NCI-H2171 (cell line): Measurements from ENCODE around the gene DLGAP3.
A peak's percentile ranks its signal among the peaks of the same experiment; 100 is the strongest.

ENCODE experiments used
- DNase-seq: peaks from one replicate; lab custom pipeline; 2025; lab: John Stamatoyannopoulos, UW

The DLGAP3 gene

DNA sequence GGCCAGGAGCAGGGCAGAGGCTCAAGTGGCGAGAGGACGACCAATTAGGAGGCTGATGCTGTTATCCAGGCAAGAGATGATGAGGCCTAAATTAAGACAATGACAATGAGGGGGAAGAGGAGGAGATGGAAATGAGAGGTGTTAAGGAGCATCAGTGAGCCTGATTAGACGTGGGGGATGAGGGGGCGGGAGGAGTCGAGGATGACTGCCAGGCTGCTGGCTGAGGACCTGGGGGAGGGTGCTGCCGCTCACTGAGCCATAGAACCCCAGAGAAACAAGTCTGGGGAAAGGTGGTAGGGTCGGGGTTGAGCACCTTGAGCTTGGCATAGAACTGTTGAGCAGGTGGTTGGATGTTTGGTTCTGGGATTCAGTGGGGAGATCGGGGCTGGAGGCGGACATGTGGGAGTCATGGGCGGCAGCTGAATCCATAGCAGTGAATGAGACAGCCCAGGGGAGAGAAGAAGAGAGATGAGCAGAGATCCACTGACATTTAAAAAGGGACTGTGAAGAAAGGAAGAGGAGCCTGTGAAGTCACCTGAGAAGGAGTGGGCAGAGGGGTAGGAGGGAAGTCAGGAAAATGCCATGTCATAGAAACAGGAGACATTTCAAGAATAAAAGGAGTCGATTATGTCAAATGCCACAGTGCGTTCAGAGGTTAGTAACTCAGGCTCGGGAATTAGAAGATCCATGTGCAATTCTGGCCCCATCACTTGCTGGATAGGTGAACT lies 28.5 kb downstream of the DLGAP3 start:
- no peak for DNase-seq

DNA sequence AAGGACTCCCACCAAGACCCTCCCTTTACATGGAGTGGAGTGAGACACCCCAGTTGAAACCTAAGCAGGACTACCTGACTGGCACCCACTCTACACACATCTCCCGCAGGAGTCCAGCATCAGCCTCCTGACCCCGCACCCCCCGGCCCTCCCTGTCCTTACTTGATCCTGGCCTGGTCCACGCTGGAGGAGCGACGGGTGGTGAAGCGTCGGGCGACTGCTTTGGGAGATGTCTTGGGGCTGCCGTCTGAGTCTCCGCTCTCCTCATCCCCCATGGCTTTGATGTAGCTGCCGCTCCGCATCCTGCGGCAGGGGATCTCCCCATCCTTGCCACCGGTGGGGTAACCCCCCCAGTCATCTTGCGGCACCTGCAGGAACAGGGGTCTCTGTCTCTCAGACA lies 29.5 kb downstream of the DLGAP3 start:
- DNase-seq, result no peak

DNA sequence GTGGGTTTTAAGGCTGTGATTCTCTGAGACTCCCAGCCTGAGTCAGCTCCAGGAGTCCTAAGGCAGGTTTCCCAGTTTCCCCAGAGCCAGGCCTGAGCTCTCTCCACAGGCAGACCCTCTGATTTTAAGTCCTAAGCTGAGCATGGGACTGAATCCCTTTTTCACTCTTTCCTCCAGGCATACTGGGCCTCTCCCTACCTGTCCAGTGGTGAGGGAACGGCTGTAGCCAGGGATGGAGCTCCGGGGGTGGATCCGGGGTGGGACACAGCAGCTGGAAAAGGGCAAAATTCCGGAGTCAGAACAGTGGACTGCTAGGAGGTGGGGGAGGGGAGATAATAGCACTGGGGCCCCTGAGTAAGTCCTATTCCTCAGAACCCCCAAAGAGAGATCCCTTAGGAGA lies 30.0 kb downstream of the DLGAP3 start:
- no peak for DNase-seq

DNA sequence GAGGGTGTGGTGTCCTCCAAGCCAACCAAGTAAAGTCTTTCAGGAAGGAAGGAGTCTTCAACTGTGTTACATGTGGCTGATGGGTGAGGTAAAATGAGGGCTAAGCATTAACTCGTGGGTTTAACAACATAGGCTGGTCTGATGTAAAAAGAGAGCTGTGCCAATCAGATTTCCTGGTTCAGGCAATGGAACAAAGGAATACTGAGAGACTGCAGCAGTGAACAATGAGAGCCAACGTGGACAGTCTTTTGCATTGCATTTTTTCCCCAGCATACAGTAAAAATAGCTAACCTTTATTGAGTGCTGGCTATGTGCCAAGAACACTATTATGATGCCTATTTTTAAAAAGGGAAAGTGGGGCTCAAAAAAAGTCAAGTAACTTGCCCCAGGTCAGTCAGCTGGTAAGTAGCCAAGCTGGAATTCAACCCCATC lies 31.1 kb downstream of the DLGAP3 start:
- no peak for DNase-seq

DNA sequence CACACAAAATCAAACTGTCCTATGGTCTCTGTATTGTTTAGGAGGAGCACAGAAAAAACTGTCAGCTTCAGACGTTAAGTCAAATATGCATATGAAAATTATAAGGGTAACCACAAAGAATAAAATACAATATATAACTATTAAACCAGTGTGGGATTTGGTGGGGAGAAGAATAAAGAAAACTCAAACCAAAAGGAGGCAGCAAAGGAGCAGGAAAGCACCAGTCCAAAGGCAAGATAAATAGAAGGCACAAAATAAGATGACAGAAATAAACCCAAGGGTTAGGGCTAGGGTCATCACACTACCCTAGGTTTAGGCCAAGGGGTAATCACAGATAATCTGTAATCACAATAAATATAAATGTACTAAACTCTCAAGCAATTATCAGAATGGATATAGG lies 32.8 kb downstream of the DLGAP3 start:
- DNase-seq, result no peak

DNA sequence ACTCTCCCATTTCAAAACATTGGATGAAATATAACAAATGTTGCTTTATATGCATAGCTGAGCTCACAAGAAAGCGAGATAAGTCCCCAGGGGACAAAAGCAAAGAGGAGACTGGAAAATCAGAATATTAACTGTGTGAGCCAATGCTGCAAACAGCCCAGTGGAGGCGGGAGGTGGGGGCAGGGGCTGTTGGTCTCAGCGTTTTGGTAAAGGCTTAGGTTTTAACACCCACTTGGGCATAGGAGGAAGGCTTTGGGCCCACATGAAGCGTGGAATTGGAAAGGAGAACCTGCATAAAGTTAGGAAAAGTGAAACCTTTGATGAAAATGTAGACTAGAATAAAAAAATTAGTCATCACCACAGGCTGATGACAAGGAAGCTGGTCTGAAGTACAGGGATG lies 39.7 kb downstream of the DLGAP3 start:
- no peak for DNase-seq

DNA sequence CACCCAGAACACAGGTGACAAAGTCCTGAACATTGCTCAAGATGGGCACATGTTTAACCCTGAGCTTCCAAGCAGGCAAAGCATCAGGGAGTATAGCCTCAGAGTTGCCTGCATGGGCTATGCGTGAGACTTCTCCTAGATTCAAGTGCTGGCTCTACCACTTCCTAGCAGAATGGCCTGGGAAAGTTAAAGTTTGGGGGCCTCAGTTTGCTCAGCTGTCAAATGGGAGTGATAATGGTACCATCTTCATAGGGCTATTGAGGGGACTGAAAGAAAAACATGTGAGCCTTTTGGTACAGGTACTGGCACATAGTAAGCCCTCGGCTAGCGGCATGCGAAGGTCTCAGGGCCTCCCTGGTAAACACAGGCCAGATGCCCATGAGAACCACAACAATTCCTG lies 41.9 kb downstream of the DLGAP3 start:
- DNase-seq, result no peak

DNA sequence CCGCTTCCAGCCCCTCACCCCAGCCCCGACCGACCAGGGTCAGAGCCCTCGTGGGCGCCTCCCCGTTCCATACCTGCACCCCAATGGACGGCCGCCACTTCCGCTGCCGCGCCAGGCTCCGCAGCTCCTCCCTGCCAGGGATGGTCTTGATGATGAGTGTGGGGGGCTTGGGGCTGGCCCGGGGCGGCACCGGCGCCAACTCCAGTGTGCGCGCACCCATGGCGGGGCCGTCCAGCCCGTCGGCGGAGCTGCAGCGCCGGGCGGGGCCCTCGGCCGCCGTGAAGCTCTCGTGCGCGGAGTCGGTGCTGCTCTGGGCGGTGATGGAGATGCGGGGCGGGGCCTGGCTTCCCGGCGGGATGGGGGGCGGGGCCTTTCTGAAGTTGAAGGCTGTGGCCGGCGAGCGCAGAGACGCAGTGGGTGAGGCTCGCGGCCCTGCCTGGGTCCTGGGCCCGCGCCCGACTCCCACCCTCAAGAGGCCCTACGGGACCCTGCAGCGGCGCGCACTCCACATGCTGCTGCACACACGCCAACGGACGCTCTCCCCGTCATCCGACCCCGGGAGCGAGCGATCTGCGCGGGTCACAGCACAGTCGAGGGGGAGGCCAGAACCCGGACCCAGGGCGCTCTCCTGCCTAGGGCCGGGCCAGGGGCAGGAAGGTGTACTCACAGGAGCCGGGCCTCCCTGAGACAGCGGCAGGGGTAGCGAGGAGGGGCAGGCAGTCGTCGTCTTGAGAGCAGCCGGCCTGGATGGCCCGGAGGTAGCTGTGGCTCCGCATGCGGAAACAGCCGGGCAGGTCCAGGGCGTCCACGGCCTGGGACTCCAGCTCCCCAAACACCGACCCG lies 43.8 kb downstream of the DLGAP3 start:
- peak; percentile 51 for DNase-seq

DNA sequence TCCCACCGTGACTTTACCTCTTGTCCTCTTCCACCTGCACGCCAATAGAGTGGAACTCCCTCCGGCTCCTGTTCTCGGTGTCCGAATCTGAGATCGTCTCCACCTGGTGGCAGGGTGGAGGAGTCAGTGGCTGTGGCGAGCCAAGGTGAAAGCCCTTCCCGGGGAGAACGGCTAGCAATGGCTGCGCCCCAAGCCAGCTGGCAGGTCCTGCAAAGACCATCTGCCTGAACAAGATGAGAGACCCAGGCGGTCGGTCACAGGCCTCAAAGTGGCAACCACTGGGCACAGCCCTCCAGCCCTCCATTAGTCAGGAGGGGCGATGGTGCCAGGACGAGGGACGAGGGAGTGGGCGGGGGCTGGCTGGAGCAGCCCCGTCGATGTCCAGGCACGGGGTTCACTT lies 44.5 kb downstream of the DLGAP3 start:
- no peak for DNase-seq

DNA sequence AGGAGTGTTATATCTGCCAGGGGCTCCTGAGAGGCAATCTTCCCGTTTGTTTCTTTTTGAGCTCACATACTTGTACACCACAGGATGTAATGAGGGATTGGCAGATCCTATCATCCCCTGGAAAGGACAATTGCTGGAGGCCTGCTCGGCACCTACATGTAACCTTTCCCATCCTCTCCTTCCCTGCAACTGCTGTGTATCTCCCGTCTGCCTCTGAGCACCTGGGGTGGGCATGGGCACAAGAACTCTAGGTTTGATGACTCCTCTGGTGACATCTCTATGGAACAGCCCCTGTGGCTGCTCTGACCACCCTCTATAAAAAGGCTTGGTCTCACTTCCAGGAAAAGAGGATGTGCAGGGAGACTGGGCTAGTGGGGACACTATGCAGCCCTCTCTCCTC lies 44.9 kb downstream of the DLGAP3 start:
- no peak for DNase-seq

DNA sequence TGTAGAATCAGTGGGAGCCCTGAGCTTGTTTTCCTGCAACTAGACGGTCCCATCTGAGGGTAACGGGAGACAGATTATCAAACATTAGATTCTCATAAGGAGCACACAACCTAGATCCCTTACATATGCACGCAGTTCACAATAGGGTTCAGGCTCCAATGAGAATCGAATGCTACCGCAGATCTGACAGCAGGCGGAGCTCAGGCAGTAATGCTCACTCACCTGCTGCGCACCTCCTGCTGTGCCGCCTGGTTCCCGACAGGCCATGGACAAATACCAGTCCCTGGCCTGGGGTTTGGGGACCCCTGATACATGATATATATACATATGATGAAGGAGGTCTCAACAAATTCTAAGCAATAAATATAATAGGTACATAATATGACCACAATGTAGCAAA lies 50.2 kb downstream of the DLGAP3 start:
- DNase-seq, result no peak

DNA sequence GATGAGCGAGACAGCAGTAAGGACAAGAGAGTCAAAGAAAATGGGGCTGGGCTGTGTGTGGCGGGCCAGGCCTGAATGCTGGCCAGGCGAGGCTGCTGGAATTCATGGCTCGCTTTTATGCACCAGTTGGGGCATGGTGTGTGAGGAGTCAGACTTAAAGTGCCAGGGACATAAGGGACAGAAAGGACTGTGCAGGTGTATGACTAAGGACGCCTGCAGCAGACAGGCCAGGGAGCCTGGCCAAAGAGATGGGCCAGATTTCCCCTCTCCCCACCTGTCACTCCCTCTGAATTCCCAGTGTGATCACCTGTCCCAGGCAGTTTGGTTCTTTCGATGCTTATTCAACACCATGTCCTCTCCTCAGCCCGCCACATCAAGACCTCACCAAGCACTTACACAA lies 53.0 kb downstream of the DLGAP3 start:
- DNase-seq, result no peak

DNA sequence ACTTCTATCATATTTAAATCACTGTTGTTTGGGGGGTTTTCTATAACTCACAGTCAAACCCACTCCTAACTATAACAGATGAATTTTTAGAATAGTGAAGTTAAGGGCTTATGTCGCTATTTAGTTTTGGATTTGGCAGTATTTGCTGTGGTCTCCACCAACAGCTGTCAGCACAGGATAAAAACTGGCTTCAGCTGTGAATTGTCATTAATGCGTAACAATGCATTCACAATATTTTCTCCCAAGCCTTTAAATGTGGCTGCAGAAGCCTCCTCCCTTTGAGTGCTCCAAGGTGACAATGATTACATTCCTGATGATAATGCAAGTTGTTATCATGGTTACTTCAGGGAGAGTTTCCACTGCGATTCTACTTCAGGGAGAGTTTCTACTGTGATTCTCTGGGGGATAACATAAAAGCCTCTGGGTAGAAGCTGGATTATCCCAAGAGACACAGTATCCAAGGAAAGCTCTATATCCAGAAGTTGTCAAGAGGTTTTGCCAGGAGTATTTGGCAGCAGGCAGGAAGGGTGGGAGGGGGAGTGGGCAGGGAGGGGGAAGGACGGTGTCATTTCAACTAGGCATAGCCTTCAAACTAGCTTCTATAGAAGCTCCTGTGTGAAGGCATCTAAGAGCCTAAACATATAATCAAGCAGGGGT lies 55.0 kb downstream of the DLGAP3 start:
- DNase-seq, result peak; percentile 11

DNA sequence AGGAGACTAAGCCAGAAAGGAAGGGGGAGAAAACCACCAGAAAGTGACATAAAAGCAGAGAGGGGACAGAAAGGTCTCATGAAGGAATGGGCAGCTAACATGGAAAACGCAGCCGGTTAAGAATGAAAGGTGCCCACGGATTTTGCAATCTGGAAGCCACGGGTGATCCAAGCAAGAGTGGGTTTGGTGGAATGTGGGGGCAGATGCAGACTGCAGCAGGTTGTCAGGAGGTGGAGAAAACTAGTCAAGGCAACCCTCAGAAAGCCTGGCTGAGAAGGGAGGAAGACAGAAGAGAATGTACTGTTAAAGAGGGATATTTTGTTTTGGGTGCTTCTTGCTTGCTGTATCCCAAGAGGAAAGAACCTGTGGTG lies 57.3 kb downstream of the DLGAP3 start:
- no peak for DNase-seq

DNA sequence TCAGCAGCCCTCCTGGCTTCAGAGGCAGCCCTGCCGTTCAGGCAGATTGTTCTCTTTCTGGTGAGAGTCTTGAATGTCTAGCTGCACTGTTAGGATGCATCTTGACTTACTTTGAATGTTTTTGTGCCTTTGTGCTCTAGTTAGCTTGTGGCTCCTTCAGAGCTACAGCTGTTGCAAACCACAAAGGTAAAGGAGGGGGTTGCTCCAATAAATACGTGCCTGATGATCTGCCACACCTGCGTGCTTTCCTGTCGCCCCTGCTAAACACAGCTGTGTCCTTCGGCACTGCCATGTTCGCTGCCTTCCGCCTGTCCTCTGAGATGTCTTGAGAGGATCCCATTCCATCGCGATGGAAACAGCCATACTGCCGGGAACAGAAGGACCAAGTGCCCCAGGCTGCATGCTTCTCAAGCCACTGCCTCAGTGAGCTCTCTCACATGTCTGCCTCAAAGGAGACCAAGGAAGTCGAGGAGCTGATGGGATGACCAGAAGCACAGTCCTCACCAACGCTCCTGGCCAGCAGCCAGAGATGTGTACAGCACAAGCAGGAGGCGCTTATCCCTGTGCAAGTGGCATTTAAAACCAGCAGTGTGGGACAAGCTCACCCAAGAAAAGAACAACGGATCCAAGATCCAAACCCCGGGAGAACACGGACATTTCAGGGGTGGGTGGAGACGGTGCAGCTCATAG lies 57.9 kb downstream of the DLGAP3 start:
- no peak for DNase-seq

DNA sequence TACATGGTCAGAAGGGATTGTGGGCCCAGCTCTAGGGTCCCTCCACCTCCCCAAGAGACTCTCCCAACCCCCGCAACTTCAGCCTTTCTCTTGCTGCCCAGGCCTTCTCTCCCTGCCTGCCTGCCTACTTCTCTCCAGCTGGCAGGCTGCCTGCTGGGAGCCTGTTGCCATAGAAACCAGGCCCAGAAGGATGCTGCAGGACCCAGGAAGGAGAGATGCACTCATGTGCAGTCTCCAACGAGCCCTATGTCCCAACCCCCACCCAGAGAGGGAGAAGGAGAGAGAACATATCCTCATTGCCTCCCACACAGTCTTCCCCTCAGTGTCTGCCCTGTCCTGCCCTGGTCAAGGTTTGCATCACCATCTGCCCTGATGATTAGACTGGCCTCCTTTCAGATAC lies 59.1 kb downstream of the DLGAP3 start:
- DNase-seq, result no peak

DNA sequence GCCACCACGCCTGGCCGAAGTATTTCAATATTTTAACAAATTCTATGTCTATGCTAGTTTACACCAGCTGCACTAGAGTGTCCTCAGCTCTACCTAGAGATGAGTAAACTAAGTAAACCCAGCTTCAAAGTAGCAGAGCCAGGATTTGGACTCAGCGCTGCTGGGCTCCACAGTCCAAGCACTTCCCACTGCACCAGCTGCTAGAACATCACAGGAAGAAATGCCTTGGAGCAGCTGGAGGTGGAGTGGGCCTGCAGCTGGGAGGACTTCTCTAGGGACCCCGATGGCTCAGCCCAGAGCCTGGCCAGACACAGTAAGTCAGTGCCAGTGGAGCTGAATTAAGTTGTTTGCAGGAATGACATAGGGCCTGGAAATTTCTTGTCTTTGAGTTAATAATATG lies 59.7 kb downstream of the DLGAP3 start:
- DNase-seq, result no peak

DNA sequence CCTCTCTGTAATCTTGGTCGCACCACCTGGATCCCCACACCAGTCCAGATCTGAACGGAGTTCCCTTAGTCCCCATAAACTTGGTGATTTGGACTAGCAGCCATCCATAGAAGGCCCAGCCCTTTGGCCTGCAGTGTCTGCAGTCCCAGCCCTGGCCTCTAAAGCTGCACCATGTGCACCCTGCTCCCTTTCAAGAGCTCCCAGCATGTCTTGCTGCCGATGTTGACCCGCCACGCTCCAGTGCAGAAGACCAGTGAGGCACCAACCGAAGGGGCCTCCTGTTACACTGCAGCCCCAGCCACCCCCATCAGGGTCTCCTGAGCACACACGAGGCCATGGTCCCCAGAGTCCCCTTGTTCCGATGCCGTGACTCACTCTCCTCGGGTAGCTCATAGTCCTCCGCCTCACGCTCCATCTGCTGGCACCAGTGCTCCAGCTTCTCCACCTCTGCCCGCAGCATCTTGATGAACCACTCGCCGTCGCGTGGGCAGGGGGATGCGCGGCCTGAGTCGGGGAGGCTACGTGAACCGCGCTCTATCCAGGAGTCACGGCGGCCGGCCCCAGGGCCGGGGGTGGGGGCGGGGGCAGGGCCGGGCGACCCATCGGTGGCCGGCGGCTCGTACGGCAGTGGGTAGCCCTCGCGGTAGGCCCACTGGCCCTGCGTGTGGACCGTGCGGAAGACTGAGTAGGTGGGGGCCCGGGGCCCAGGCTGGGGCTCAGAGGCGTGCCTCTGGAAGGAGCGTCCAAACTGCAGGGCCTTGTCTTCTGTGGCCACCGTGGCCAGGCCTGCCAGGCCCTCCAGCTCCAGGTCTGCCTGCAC lies 61.0 kb downstream of the DLGAP3 start:
- no peak for DNase-seq

DNA sequence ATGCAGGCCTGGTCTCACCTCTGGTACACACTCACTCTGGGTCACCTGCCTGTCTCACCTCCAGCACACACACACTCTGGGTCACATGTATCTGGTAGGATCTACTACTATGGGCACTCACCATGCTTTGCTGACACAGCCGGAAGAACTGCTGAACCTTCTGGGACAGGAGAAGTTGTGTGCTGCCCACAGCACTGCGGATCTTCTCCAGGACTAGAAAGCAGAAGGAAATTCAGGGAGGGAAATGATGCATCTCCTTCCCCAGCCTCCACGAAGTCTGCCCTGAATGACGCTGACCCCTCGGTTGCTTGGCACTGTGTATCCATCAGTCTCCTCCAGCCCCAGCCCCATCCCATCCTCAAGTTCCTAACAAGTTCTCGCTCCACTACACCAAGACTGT lies 62.0 kb downstream of the DLGAP3 start:
- no peak for DNase-seq

DNA sequence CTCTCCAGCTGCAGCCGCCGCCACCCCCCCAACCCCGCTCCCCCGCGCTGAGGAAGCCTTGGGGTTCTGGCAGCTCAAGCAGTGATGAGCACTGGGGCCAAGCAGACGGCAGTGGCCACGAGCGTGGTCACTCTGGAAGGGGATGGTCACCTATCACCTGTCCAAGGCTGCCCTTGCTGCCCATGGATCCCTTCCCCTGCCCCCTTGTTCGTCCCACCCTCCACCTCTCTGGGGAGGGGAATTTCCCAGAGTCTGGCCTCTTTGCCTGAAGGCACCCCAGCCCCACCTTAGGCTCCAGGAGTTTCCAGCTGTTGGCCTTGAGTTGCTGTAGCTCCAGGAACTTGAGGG lies 62.7 kb downstream of the DLGAP3 start:
- DNase-seq, result no peak

DNA sequence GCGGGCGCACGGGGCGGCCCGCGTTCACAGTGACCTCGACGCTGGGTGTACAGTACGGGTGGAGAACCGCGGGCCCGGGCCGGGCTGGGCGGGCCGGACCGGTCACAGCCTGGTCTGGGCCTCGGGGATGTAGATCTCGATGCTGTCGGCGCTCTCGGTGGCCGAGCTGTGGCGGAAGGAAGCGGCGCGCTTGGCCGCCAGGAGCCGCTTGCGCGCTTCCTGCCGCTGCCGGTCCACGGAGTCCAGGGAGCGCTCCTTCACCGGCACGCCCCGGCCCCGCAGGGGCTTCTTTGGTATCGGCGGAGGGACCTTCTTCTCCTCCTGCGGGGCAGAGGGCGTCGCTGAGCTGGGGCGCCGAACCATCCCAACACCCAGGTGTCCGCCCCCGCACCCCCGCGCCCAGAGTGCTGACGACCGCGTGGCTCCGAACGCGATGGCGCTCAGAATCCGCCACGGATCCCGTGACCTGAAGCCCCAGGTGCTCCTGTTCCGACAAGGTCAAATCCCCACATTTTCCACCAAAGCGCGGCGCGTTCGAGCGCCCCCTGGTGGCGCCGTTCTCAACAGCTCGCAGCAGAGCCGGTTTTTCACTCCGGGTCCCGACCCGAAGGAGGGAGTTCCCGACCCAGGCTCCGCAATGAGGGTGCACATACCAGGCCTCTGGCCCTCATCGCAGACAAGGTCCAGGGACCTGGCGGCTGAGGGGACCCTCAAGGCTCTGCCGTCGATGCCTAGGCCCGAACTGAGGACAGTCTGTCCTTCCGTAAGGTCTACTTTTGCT lies 63.3 kb downstream of the DLGAP3 start:
- no peak for DNase-seq
